HG03520 (cell line): ENCODE results near the gene RASA3.

ENCODE experiments used
- ATAC-seq: cut with Tn5 transposase; IDR thresholded peaks from one replicate; pipeline ENCODE4 v1.9.1; 2021; ENCODE audit warnings: mild to moderate bottlenecking, moderate library complexity; ENCODE audit not compliant: unreplicated experiment

The RASA3 gene

DNA sequence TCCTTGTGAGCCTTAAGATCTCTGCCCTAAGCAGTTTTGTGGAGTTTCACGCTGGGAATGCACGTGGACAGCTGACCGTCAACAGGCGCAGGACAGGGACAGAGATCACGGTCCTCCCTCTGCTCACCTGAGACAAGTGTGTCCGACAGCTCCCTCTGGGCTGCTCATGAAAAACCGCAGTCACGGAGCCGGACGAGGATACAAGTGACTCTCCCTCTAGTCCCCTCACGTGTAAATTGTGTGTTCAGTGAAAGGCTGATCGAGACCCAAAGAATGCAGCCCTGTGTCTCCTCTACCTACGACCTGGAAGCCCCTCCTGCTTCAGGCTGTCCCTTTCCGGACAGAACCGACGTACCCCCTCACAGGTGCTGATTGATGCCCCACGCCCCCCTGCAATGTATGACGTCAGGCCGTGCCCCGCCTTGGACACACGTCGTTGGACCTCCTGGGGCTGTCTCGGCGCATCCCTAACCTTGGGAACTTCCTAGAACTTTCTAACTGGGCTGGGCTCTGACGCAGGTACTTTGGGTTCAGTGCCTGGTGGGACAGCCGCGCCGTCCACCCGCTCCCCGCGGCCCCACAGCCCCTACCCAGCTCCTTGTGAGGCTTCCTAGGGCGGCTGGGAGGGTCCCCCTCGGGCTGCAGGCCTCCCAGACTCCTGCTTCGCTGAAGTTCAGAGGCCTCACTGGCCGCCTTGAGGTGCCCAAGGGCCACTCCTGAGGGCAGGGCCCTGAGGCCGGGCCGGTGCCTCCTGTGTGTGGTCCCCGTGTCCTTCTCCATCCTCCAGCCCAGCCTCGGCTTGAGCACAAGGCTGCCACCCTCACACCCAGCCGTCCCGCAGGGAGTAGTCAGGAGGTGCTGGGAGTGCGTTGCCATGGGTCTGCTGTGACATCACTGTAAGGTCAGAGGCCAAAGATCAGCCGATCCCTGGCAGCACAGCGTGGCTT lies 158.9 kb downstream of the RASA3 start, which contains the start of gene C13orf46:
TSS of gene C13orf46 (minus strand) at position 859 of the 947 bp plus-strand sequence. CDS start at position 780, 79 bp downstream.
- ATAC-seq: no peak

DNA sequence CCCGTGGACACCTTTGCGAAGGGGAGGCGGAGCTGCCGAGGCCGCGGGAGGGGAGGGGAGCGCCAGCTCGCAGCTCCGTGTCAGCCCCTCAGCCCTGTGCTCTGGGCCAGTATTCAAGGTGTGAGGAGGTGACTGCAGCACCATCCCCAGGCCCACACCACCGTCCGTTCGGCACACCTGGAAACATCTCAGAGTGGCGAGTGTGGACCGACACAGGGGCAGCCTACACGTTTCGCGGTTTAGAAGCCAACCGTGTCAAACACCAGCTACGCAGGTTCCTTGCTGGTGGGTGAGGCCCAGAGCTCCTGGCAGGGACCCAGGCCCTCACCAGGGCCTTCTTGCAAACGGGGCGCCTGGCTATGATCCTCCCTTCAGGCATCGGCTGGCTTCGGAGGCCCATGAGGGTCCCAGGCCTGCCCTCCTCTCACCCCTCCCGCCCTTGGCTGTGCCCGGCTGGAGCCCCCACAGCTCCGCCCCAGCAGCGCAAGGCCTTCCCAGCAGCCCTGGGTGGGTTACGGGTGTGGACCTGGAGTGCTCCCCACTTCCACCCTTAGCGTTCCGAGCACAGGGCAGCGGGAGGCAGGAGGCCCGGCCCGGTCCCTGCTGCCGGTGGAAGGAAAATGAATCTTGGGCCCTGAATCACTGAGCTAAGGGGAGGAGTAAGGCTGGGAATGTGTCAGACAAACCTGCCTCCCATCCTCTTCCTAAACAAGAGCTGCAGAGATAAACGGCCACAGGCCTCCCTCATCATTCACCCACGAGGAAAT lies 159.8 kb downstream of the RASA3 start:
- no peak for ATAC-seq

DNA sequence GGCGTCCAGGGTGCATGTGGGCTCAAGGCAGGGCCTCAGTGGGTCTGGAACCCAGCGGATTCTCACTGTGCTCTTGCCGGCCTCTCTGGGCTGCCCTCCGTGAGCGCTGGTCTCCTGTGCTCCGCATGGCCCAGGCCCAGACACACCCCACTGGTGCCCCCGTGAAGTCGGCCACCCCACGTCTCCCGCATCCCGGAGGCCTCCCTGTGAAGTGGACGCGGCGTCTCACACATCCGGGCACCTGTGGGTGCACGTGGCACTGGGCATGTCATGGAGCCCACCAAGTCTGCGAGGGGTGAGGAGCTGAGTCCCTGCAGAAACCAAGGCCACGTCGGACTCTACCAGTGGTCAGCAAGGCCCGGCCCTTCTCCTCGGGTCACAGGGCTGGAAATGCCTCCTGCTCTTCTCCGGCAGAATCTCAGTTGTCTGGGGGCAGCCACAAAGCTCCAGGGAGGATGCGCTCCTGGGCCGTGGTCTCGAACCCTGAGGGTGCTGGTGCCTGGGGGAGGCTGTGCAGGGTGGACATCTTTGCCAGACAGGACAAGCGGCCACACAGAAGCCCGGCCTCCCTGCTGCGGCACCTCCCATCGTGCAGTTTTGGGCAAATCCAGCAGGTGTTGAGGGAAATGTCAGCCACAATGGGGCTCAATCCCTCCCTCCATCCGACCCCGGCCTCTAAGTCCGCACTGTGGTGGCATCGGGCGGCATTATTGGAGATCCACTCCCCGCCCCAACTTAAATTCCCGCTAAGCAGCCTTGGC lies 160.8 kb downstream of the RASA3 start:
- no peak for ATAC-seq

DNA sequence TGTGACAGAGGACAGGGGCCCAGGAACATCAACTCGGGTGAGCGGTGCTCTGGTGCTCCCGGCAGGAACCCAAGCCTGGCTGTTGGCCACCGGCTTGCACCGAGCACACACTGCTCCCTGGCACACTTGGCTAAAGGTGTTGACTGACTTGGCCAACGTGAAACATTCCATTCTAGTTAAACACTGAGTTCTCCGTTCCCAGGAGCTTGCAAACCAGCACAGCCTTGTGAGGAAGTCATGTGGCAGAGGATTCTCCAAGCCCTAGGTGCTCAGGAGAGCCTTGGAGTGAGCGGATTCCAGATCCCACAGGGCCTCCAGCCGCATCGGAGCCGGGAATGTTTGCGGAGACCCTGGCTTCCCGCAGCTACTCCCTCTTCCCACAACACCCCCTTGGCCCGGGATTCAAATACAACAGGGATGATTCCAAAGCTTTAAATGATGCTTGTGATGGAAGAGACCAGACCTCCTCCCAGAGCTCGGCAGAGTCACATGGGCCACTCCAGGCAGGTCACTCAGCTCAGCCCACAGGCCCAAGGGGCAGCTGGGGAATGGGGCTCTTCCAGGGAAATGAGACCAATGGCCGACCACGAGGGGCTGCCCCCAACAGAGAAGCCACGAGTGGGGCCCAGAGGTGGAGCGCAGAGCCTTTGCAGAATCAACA lies 161.5 kb downstream of the RASA3 start:
- ATAC-seq: no peak

DNA sequence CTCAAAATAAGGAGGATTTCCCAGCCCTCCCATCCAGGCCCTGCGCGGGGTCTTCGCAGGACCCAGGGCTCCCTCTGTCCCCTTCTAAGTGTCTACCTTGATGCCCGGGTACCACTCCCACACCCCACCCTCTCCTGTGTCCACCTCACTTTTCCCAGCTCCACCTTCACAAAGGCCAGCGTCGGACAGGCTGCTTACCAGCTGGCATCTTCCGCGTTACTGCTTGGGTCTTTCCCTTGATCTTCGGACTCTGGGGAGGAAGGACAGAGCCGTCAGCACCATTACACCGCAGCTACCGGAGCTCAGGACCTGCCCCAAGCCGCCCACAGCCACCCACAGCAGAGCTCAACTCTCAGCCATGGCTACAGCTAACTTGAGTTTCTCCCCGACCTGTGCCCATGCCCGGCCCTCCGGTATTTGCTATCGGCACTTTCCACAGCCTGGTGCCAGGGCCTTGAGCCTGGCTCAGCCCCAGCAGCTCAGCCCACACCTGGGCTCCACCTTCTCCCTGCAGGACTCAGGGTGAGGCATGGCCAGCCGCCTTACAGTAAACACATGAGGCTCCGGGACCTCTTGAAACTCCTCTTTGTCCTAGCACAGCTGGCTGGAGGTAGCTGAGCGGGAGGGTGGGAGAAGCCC lies 162.3 kb downstream of the RASA3 start:
- ATAC-seq: no peak

DNA sequence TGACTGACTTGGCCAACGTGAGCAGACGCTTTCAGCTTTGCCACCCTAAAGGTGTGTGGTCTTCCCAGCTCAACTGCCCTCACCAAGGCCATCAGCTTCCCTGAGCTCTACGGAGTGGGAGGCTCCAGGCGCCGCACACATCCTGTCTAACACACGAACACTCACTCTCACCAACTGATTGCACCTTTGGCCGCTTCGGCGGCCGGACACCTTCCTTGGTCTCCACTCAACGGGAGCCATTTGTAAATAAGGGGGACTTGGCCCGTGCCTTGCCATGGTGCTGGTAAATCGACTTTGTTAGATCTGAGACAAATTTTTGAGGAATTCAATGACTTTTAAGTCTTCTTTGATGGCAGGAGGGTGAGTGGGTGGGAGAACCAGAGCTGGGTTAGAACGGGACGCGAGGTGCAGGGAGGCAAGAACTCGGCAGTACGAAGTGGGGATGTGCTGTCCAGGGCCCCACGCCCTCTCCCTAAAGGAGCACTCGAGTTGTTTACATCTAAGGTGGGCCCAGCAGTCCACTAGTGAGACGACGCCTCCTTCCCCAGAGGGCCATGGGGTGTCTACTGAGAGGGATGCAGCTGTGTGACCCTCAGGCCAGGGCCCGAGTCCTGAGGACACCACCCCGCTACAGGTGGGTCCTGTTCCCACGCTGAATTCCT lies 163.0 kb downstream of the RASA3 start:
- ATAC-seq: no peak

DNA sequence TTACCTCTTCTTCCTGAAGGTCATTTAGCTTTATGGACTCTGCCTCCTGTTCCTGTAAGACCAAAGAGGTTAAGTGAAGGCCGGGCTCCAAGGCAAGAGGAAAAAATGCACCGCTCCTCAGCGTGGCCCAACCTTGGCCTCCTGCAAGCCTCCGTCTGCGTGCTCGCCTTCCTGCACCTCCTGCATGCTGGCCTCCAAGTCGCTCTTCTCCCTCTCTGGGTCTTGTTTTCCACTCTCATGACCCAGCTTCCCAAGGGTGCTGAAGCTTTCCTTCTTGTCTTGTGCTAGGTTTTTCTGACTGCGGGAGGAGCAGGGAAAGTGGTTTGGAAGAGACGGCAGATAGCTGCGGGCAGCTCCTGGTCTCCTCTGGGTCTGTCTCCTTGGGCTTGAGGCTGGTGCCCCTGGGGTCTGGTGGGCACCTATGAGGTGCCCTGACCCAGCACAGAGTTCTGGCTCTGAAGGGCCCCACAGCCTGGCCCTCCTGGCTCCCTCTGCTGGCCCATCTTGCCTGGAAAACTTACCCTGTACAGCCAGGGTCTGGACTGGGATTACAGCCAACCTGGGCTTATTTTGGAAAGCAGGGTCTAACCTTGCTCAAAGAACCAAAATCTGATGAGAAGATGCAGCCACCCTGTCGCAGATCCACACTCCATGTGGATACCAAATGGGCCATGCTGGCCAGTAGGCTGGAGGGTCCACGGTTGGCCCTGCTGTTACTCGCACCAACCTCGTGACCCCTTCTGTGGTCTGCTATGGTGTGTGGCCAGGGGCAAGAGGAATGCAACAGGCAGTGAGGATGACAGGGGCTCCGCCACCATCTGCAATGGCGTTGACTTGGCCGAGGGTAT lies 163.7 kb downstream of the RASA3 start:
- no peak for ATAC-seq

DNA sequence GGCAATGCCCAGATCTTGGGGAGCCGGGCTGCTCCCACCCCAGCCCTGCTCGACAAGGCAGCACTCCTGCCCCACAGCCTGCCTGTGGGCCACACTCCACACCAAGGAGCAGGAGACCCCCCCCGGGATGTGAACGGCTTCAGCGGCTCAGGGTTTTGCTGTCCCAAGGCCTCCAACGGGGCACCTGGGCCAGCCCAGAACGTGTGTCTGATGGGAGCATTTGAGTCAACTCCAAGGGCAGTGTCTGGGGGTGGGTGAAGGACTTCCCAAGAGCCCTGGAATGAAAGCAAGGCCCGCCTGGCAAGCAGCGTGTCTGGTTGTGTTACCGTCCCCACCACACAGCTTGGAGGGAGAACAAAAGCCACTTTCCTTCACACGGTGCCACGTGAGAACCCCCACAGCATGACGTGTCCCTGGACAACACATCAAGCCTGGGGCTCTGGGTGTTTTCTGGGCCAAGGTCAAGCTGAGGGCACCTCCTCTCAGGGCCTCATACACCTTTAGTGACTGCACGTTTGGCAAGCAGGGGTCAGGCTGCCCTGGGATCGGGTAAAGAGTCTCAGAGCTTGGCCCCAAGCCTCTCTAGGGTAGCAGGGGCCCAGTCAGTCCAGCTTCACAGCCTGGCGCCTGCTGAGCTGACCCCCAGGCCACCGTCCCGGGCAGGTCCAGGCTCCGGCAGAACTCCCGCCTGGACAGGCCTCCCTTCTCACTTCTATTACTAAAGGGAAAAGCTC lies 164.5 kb downstream of the RASA3 start:
- ATAC-seq: no peak

DNA sequence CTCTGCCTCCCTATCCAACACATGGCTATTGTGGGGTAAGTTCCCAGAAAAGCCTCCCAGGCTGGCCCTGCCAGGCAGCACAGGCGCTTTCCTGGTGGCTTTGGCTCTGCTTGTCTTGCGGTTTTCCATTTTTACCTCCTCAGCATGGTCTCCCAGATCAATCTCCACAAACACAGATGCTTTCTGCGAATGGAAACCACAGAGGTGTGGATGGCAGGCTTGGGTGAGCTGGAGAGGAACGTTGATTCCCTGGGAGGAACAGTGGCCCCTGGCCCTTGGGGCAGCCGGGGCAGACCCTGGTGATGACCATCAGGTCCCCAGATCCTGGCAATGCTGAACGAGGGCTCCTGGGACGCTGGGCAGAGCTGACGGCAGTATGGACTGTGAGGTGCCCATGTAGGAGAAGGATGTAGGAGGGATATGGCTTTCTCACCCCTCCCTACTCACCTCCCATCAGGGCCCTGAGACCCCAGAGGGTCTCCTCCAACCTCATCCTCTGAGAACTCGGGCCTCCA lies 165.2 kb downstream of the RASA3 start:
- ATAC-seq: no peak

DNA sequence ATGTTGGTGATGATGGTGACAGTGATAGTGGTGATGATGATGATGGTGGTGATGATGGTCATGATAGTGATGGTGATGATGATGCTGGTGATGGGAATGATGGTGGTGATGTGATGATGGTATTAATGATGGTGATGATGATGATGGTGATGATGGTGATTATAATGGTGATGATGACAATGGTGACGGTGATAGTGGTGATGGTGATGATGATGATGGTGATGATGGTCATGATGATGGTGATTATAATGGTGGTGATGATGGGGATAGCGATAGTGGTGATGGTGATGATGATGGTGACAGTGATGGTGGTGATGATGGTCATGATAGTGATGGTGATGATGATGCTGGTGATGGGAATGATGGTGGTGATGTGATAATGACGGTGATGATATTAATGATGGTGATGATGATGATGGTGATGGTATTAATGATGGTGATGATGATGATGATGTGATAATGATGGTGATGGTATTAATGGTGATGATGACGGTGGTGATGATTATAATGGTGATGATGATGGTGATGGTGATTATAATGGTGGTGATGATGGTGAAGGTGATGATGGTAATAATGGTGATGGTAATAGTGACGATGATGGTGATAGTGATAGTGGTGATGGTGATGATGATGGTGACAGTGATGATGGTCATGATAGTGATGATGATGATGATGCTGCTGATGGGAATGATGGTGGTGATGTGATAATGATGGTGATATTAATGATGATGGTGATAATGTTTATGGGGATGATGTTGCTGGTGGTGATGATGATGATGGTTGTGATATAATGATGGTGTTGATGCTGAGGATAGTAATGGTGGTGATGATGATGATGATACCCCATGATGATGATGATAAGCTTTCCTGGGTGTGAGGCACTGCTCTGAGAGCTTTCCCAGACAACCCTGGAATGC lies 166.2 kb downstream of the RASA3 start:
- no peak for ATAC-seq

DNA sequence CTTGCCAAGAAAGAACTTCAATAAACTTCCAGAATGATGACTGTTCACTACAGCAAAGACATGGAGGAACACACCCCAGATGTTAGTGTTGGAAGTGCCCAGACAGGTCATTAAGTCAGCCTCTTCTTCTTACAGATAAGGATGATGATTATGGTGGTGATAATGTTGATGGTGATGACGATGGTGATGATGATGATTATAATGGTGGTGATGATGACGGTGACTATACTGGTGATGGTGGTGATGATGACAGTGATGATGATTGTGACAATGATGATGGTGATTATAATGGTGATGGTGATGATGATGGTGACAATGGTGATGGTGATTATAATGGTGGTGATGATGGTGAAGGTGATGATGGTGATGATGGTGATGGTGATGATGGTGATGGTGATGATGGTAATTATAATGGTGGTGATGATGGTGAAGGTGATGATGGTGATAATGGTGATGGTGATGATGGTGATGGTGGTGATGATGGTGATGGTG lies 167.0 kb downstream of the RASA3 start:
- ATAC-seq: no peak

DNA sequence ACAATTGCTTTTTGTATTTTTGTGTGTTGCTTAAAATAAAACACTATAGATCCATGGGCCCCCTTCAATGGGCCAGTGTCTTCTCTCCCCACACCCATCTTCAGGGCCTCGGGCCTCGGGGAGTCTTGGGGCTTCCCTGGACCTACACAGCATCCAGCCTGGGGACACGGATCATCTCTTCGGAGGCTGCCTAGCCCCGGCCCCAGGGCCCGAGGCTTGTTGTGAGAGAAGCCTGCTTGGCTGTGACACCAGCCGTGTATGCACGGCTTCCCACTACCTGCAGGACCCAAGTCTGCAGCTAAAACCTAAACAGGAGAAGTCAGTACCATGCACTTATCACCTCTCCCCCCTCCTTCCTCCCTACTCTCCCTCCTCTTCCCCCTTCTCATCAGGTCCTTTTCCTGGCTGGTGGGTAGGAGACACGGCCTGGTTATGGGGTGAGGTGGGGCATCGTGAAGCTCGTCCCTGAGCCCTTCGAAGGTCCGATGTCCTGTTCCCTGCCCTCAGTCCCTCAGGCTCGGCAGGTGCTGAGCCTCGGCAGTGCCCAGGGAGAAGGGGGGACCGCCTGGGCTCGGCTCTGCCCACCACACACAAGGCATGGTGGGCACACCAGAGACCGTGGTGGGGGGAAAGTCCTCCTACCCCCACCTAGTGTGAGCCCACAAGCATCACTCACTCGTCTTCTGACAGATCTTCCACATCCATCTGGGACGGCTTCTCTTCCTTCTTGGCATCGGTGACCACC lies 168.0 kb downstream of the RASA3 start:
- no peak for ATAC-seq

DNA sequence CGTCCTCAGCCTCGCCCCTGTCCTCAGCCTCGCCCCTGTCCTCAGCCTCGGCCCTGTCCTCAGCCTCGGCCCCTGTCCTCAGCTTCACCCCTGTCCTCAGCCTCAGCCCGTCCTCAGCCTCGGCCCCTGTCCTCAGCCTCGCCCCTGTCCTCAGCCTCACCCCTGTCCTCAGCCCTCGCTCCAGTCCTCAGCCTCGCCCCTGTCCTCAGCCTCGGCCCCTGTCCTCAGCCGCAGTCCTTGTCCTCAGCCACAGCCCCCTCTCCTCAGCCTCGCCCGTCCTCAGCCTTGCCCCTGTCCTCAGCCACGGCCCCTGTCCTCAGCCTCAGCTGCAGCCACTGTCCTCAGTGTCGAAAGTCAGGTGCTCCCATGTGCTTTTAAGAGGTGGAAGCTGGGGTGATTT lies 169.0 kb downstream of the RASA3 start:
- ATAC-seq: no peak

DNA sequence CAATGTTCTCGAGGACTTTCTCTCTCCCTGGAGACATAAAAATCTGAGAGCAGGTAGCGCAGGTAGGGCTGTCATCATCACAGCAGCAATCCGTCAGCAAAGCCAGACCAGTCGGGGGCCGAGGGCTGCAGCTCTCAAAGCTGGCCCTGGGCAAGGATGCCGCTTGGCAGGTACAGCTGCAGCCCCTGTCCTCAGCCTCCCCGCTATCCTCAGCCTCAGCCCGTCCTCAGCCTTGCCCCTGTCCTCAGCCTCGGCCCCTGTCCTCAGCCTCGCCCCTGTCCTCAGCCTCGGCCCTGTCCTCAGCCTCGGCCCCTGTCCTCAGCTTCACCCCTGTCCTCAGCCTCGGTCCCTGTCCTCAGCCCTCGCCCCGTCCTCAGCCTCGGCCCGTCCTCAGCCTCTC lies 169.4 kb downstream of the RASA3 start:
- no peak for ATAC-seq

DNA sequence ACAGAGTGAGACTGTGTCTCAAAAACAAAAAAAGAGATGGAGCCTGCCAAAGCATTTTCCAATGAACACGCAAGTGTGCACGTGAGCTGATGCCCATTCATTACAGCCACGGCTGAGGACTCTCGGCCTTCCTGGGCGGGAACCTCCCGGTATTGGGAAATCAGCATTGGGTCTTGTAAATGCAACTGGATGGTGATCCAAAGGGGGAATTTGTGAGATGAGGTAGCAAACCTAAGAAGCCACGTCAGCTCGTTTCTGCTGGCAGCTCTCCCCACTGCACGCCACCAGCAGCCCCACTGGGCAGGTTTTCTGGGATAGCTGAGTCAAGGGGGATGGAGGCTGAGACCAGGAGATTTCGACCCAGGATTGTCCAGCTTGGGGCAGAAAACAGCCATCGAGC lies 170.0 kb downstream of the RASA3 start:
- no peak for ATAC-seq
